NCI-H82 treated with DMSO at 0.1 percent for 48 hours (cell line): ENCODE data around the gene CBFB.
"Not testable (repeated sequence)": the region's sequence is repeated elsewhere in the genome, so short reads cannot be mapped to it uniquely, and the experiment has no call there.

Source experiments
- DNase-seq: peaks from one replicate; lab custom pipeline; 2025; ENCODE audit not compliant: unreplicated experiment; lab: John Stamatoyannopoulos, UW

Gene CBFB

DNA sequence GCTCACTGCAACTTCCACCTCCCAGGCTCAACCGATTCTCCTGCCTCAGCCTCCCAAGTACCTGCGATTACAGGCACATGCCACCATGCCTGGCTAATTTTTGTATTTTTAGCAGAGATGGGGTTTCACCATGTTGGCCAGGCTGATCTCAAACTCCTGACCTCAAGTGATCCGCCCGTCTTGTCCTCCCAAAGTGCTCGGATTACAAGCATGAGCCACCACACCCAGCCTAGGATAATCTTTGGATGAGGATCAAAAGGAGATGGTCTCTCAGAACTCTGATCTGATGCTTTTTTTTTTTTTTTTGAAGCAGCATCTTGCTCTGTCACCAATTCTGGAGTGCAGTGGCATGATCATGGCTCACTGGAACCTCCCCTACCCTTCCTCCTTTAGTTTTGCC is 93.8 kb downstream of the CBFB start:
- DNase-seq, result not testable (repeated sequence)

DNA sequence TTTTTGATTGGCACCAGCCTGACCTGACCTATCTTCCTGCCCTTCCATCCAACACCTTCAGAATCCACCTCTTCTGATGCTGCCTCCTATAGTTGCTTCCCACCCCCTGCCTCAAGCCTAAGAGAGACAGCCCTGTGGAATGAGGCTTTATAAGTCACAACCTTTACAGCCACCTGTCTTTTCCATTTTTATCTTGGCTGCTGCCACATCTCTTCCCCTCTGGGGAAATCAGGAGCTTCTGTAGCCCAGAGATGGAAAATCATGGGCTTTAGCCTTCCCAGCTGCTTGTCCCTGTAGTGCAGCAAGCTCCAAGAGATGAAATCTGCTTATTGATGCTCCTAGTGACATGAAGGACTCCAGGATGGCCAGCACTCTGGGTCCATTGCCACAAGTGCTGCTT is 99.5 kb downstream of the CBFB start:
- DNase-seq, result no peak

DNA sequence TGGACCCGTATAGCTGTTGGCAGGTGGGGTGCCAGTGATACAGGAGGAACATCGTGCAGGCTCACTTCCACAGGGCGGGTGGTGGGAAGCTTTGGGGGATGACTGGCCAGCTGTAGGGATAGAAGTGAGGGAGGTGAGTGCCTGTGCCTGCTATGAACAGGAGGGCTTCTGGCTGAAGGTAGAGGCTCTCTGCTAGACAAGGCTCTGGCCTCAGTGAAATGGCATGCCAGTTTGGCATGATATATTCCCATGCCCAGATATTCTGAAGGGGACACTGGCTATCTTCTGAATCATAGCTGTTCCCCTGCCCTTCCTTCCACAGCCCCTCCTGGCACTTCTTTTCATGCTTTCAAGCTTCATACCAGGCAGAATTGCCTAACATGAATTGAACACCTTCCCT is 99.9 kb downstream of the CBFB start:
- no peak for DNase-seq

DNA sequence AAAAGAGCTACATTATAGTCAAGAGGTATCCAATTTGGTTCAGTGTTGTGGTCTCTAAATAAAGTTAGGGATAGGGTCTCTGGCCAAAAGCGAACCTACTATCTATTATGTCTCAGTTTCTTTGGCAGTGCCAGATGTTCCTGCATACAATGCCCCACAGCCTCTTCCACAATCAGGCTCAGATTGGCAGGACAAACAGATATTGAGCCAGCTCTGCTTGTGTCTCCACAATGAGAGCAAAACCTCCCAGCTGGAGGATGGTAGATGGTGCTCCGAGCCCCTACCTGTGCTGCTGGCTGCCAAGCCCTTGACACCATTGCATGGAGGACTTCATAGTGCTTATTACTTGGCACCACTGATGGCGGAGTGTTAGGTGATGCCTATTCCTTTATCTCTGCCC is 100.5 kb downstream of the CBFB start:
- no peak for DNase-seq

DNA sequence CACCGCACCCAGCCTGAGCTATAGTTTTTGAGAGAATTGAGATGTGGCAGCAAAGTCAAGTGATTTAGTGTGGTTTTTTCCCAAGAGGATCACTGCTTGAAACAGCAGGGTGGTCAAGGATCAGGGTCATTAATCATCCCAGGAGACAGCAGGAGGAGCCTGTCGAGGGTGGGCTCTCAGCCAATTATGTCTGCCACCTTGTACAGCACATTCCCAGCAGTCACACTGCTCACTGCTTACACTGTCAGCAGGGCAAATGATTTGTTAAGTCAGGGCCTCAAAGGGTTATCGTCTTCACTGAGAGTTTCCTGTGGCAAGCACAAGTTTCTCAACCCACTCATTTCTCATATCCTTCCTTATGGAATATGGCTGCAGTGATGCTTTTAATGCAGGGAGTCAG is 108.7 kb downstream of the CBFB start:
- peak; percentile 65 for DNase-seq

GRCh38 chr16:67141391-67141790 is 112.4 kb downstream of the CBFB start:
- DNase-seq, result no peak

- DNase-seq, result no peak
Observed at GRCh38 chr16:67142342-67142741, 113.4 kb downstream of the CBFB start.

- DNase-seq, result no peak
Observed at GRCh38 chr16:67144943-67145342, 116.0 kb downstream of the CBFB start.

DNA sequence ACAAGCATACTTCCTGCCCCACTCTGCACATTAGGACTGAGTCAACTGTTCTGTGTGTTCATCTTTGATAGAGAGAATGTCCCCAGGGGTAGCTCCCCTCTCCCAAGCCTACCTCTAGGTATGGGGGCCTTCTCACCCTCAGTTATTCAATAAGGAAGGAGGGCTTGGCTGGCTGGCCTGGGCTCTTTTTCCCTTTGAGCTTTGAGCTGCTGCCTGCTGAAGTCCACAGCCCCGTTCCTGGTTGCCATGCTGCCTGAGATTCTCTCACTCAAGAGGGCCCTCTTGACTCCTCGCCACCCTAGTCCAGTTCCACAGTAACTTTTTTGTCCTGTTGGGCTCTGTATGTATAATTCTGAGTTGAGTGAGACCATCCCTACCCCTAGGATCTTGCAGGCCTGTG is 116.8 kb downstream of the CBFB start:
- no peak for DNase-seq

- DNase-seq, result no peak
Observed at GRCh38 chr16:67146523-67147357, 117.8 kb downstream of the CBFB start.

DNA sequence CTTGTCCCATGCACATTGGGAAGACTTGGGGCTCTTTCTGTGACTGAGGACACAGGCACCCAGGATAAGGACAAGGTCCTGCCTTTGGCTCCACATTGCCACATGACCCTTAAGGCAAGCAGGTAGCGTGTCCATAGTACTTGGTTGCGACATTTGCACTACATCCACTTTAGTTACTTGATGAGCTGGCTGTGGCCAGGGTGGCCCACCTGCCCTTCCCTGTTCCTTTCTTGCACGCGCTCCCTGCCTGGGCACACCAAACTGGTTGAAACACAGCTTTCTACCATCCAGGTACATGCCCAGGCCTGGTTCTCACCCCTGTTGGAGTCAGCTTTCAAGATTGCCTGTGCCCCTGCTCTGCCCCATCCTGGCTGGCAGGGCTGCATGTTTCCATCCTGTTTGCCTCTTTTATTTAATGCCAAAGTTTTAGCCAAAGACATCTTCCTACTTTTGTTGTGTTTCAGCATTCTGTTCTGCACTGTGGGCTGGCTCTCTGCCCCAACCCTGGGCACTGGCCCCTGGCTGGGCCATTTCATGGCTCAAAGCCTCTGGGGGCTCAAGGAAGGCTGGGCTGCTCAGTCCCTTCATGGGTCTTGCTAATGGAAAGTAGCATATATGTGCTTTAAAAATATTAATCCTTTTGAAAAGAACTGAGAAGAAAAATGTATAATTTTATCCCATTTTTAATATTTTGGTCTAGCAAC is 118.6 kb downstream of the CBFB start:
- DNase-seq, result no peak

GRCh38 chr16:67148221-67148620 is 119.3 kb downstream of the CBFB start:
- no peak for DNase-seq

GRCh38 chr16:67148656-67149275 is 119.8 kb downstream of the CBFB start:
- no peak for DNase-seq

DNA sequence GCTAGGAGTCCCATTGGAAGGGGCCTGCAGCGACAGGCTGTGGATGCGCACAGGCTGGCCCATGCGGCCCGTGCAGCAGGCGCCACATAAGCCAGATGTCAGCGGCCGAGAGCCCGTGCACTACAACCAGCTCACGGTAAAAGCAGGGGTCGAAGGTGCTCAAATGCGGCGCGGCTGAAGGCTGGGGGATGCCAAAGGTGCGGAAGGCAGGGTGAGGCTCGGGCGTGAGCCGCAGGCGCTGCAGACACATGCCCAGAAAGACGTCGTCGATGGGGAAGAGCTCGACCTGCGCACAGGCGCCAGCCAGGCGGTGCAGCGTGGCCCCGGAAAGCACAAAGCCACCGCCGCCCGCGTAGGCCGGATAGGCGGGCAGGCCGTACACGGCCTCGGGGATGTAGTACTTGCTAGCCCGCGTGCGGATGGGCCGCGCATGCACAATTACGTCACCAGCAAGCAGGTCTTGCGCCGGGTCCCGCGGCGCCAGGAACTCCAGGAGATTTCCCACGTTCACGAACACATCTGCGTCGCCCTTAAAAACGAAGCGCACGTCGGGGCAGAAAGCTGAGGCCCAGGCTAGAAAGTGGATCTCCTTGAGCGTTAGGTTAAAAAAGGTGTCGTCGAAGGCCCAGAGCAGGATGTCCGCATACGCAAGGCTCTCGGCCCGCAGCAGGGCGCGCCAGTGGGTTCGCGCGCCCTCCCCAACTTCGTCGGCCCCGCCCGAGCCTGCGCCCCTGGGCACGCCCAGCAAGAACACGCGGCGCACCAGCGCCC is 120.5 kb downstream of the CBFB start:
- DNase-seq, result no peak

- peak; percentile 8 for DNase-seq
Observed at GRCh38 chr16:67150047-67150832, 121.3 kb downstream of the CBFB start.
